Psoas muscle (tissue), 8 donors: ENCODE data around the gene COL5A2. TPM values are rescaled to one million over a fixed set of nuclear protein-coding genes. Genes with fewer than 3 reads are reported as not detected.

Source experiments
- ATAC-seq, 4 donors: fragments of 200-7000 bp; cut with Tn5 transposase; one replicate each; pipeline ENCODE4 v1.9.1; 2020; ENCODE audit warnings: moderate library complexity in 3 of 4, mild to moderate bottlenecking in 2 of 4
- DNase-seq, 2 donors: peaks; one replicate each; pipeline ENCODE4 v3.0.0-alpha.2; 2020
- H3K27ac ChIP-seq: fragments of 200-600 bp; one replicate; pipeline ENCODE4 v1.8.0; 2022
- H3K27me3 ChIP-seq, 3 donors: fragments of 200-600 bp in 1 of 3; one replicate each; pipeline versions ENCODE4 v1.6.1 to v1.8.0; 2013 to 2022; ENCODE audit warnings: low read length in 2 of 3, mild to moderate bottlenecking in 2 of 3, moderate library complexity in 1 of 3; ENCODE audit not compliant: insufficient read depth in 3 of 3
- H3K36me3 ChIP-seq, 2 donors: fragments of 200-600 bp in 1 of 2; one replicate each; pipeline versions ENCODE4 v1.6.1 to v1.8.0; 2013 to 2022; ENCODE audit warnings: low read depth in 1 of 2, mild to moderate bottlenecking in 1 of 2, moderate library complexity in 1 of 2; ENCODE audit not compliant: insufficient read depth in 1 of 2
- H3K4me1 ChIP-seq: fragments of 200-600 bp; one replicate; pipeline ENCODE4 v1.8.0; 2022
- H3K4me3 ChIP-seq: fragments of 200-600 bp; one replicate; pipeline ENCODE4 v1.8.0; 2022; ENCODE audit warnings: mild to moderate bottlenecking
- H3K9me3 ChIP-seq: fragments of 200-600 bp; one replicate; pipeline ENCODE4 v1.8.0; 2022
- WGBS, 3 donors: extraction: QIAGEN DNeasy Blood & Tissue Kit; methylation state at CpG; one replicate each; pipeline versions ENCODE4 v1.1.6 to v1.1.7; 2013; 5-methylcytosine and 5-hydroxymethylcytosine counted together
- intact Hi-C, 2 donors: fragments of 100-400 bp; cut with DNase I; formaldehyde crosslinking; loops; one replicate each; pipeline versions ENCODE4 v1.11.0 to v1.14.2; 2022
- polyA plus RNA-seq, 3 donors: library from polyadenylated mRNA; stranded (reverse); fragments of 200-250 nt; gene quantifications; one replicate each; pipeline ENCODE4 v1.2.3, GENCODE V29; 2013
- total RNA-seq, 4 donors: library from RNA; stranded (reverse); fragmentation: NEBNext Ultra II Directional in 2 of 4; extraction: Animal tissue kit (Norgen Biotek cat#: 25700) in 2 of 4; gene quantifications; one replicate each; pipeline versions ENCODE4 v1.2.1 to v1.2.4, GENCODE V29; 2021 to 2023
- TF ChIP-seq, protein P1 (sequence below): fragments of 200-600 bp; IDR thresholded peaks from one replicate; pipeline ENCODE4 v1.8.0; 2022; ENCODE audit warnings: antibody characterized with exemption
- donor health status: healthy with polysubstance abuse.
- donor health status: DM: no; HTN: no; CAD: no; lungs with moderate emphysema.
- donor health status: Bipolar disorder and iron deficiency.
- donor health status: healthy.
- donor health status: DM: yes; HTN: yes; CAD: no.
- donor health status: DM: no; HTN: no; CAD: no.
- donor health status: DM: no; HTN: no; CAD: no.
- donor health status: DM: yes; HTN: yes; CAD: no.

Gene COL5A2
- total and polyA plus RNA-seq, 7 donors: 2.3 to 16.8 (median 3.9) TPM

DNA sequence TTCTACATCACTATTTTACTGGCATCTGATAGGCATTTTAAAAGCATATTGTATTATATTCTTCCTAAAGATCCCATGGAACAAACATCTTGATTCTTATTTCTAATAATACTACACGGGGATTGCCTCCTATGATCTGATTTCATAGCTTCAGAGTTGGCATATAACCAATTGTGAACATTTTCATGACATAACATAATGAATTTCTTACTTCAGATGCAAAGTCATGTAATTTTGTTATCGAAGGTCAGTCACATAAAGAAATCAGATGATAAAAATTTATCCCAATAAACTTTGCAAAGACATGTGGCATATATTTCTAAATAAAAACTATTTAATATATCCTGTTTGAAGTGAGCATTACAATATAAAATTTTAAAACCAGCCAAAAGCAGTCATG is 93.3 kb downstream of the COL5A2 start:
- WGBS, 3 donors: 43 to 53% (median 45%) methylated on average over 2 of the region's 2 CpGs
- Histone ChIP-seq H3K27ac (no peak overlapping the region), H3K36me3 (peaks cover 0 to 4% of the 10 kb centered on the region in 2 donors), H3K27me3 (no peaks in the 10 kb centered on the region), H3K4me3 (no peak overlapping the region), H3K4me1 (peaks cover 8% of the 10 kb centered on the region), H3K9me3 (no peaks in the 10 kb centered on the region)
- TF ChIP-seq, protein P1, sequence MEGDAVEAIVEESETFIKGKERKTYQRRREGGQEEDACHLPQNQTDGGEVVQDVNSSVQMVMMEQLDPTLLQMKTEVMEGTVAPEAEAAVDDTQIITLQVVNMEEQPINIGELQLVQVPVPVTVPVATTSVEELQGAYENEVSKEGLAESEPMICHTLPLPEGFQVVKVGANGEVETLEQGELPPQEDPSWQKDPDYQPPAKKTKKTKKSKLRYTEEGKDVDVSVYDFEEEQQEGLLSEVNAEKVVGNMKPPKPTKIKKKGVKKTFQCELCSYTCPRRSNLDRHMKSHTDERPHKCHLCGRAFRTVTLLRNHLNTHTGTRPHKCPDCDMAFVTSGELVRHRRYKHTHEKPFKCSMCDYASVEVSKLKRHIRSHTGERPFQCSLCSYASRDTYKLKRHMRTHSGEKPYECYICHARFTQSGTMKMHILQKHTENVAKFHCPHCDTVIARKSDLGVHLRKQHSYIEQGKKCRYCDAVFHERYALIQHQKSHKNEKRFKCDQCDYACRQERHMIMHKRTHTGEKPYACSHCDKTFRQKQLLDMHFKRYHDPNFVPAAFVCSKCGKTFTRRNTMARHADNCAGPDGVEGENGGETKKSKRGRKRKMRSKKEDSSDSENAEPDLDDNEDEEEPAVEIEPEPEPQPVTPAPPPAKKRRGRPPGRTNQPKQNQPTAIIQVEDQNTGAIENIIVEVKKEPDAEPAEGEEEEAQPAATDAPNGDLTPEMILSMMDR: no peak
- ATAC-seq (no peak), DNase-seq (no peak)
- intact Hi-C loops: no loop called here

DNA sequence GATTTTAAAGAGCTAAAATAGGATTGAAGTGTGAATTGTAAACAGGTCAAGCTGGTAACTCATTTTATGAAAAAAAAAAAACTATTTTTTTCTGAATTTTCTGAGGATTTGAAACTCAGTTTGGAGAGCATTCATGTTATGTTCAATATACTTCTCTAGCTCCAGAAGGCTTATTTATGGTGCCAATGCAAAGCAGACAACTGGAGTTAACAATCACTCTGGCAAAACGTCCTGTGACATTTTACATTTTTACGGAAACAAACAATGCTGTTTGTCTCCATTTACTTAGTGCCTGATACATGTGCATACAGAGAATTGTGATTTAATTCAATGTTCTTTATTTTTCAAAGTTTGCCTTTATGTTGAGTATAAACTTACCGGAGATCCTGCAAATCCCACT is 96.0 kb downstream of the COL5A2 start:
- Histone ChIP-seq H3K27ac (peak overlapping the region; percentile 25), H3K36me3 (no peaks in the 10 kb centered on the region)
- 53 to 69% (median 59%) methylated on average over 3 of the region's 3 CpGs for WGBS, 3 donors

DNA sequence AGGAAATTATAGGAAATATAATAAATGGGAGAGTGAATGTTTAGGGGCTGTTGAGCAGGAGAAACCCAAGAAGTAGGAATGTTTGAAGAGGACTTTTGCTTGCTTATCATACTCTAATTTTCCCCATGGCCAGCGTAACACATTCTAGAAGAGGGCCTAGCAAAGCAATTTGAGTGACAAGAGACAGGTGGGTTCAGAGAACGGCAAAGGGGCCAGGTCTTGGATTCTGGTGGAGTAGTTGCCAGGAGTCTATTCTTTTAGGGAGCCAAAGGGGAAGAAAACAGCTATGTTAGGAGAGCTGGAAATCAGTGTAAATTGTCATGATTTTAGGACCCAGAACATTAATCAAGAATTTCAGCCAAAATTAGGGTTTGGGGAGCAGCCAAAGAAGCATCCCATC is 96.5 kb downstream of the COL5A2 start:
- Histone ChIP-seq H3K27me3 (no peaks in the 10 kb centered on the region), H3K4me3 (no peak overlapping the region), H3K9me3 (no peaks in the 10 kb centered on the region), H3K27ac (peak overlapping the region; percentile 25), H3K36me3 (no peaks in the 10 kb centered on the region), H3K4me1 (peaks cover 8% of the 10 kb centered on the region)
- intact Hi-C loops: no loop called here
- 16 to 25% (median 19%) methylated on average over 2 of the region's 2 CpGs for WGBS, 3 donors
- ATAC-seq (peak; percentile 46 to 57 (median 55)), DNase-seq (no peak)
- TF ChIP-seq, protein P1: no peak

More for the DNA sequence above, 96.0 kb downstream of the COL5A2 start:
- TF ChIP-seq, protein P1: no peak
- Histone ChIP-seq H3K27me3 (no peaks in the 10 kb centered on the region), H3K4me3 (no peak overlapping the region), H3K4me1 (peaks cover 8% of the 10 kb centered on the region), H3K9me3 (no peaks in the 10 kb centered on the region)
- ATAC-seq: no peak
- DNase-seq: no peak
- intact Hi-C loops: no loop called here

GRCh38 chr2:189082376-189082975 is 97.1 kb downstream of the COL5A2 start:
- intact Hi-C loops: no loop called here
- ATAC-seq (peak; percentile 35 to 78 (median 72)), DNase-seq (peak; percentile 20 to 76)
- H3K9me3 ChIP-seq: no peaks in the 10 kb centered on the region
- TF ChIP-seq, protein P1: no peak
- H3K27me3 ChIP-seq: no peaks in the 10 kb centered on the region
- WGBS, 3 donors: 66 to 70% (median 69%) methylated on average over 3 of the region's 3 CpGs
- peaks cover 8% of the 10 kb centered on the region for H3K4me1 ChIP-seq
- peak overlapping the region; percentile 25 for H3K27ac ChIP-seq
- no peak overlapping the region for H3K4me3 ChIP-seq
- peaks cover 0 to 5% of the 10 kb centered on the region in 2 donors for H3K36me3 ChIP-seq

DNA sequence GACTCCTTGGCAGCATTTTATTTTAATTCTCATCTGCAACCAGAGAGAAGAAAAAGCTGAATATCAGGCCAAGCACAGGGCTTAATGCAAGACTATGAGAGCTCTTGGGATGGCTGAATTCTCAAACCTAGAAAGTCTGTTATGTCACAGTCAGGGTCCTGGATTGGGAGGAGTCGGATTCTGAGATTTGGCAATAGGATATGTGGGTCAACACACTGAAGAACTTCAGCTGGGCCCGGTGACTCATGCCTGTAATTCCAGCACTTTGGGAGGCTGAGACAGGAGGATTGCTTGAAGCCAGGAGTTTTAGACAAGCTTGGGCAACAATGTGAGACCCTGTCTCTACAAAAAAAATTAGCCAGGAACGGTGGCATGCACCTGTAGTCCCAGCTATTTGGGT is 103.0 kb downstream of the COL5A2 start:
- 37 to 50% (median 39%) methylated on average over 3 of the region's 3 CpGs for WGBS, 3 donors
- peak; percentile 39 to 50 for DNase-seq
- intact Hi-C loops: no loop called here
- peak in 2 of 4 donors; percentile 35 to 50 for ATAC-seq
- H3K9me3 ChIP-seq: no peaks in the 10 kb centered on the region
- H3K27ac ChIP-seq: no peak overlapping the region
- no peak overlapping the region for H3K4me3 ChIP-seq
- no peaks in the 10 kb centered on the region for H3K27me3 ChIP-seq
- H3K4me1 ChIP-seq: no peaks in the 10 kb centered on the region
- H3K36me3 ChIP-seq: peaks cover 0 to 6% of the 10 kb centered on the region in 2 donors
- TF ChIP-seq, protein P1: no peak
